IPS DF 4.7 (cell line): ENCODE data around the gene TGIF1.
"Not testable (repeated sequence)": the region's sequence is repeated elsewhere in the genome, so short reads cannot be mapped to it uniquely, and the experiment has no call there.

ENCODE experiments used
- DNase-seq: peaks from one replicate; pipeline ENCODE4 v3.0.0-alpha.2; 2013; ENCODE audit warnings: low spot score; ENCODE audit errors: extremely low read depth

The TGIF1 gene

GRCh38 chr18:3455090-3455635, 5.2 kb downstream of the TGIF1 start:
- no peak for DNase-seq

GRCh38 chr18:3455907-3456685, 6.1 kb downstream of the TGIF1 start:
- DNase-seq: no peak

GRCh38 chr18:3456686-3457069, 6.7 kb downstream of the TGIF1 start:
- no peak for DNase-seq

DNA sequence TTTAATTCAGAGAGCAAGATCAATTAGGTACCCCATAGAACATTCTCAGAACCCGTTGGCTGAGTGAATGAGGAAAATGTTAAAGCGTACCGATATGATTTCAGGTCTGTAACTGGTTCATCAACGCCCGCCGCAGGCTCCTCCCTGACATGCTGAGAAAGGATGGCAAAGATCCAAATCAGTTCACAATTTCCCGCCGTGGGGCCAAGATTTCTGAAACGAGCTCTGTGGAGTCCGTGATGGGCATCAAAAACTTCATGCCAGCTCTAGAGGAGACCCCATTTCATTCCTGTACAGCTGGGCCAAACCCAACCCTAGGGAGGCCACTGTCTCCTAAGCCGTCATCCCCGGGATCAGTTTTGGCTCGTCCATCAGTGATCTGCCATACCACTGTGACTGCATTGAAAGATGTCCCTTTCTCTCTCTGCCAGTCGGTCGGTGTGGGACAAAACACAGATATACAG, 7.3 kb downstream of the TGIF1 start:
- no peak for DNase-seq

GRCh38 chr18:3458378-3458777, 8.4 kb downstream of the TGIF1 start:
- no peak for DNase-seq

- no peak for DNase-seq
Measured at GRCh38 chr18:3458952-3459853, 9.2 kb downstream of the TGIF1 start.

DNA sequence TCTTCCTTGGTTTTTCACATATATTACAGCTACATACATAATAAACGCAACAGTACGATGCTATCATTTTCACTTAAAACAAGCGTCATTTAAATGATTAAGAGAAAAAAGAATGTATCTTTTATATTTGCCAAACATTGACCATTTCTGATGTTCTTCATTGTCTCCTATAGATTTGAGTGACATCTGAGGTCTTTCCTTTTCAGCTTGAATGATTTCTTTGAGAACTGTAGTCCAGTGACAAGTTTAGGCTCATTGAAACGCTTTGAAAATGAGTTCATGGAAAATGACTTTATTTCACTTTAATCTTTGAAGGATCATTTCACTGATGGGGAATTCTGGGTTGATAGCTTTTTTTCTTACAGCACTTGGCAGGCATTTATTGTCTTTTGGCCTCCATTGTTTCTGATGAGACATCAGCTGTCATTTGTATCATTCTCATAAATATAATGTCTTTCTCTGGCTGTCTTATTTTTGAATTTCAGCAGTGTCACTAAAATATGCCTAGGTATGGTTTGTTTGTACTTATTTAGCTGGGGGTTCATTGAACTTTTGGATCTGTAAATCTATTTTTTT, 10.9 kb downstream of the TGIF1 start:
- no peak for DNase-seq

DNA sequence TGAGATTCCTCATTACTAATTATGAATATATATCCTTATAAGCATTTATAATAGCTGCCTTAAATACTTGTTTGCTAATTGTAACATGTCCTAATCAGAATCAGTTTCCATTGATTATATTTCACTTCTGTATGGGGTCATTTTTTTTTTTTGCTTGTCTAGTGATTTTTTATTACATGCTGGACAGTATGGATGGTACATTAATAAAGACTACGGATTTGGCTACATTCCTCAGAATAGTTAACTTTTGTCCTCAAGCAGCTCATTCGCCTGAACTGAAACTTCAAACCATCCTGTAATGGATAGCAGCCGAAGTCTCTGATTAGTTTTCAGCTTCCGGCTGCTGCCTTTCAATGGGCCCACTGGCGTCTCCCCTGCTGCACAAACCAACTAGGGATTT, 11.7 kb downstream of the TGIF1 start:
- no peak for DNase-seq

GRCh38 chr18:3463051-3463450, 13.1 kb downstream of the TGIF1 start:
- DNase-seq: no peak

DNA sequence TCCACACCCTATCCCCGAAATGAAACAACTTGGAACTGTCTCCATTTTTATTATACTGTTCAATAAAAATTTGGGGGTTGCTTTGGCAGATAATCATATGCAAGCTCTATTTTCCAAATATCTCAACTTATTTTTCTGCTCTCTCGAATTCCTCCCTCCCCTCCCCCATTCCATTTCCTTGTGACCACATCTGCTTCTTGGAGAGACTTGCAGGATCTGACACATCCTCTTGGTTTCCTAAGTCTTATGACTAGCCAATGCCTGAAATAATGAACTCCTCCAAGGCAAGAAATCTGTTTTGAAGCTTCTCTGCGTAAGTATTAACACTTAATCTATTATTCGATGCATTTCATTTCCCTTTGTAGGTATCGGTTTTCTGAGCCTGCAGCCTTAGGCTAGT, 16.1 kb downstream of the TGIF1 start:
- DNase-seq: no peak

GRCh38 chr18:3466872-3467271, 16.9 kb downstream of the TGIF1 start:
- DNase-seq: no peak

GRCh38 chr18:3468066-3468705, 18.2 kb downstream of the TGIF1 start:
- no peak for DNase-seq

- no peak for DNase-seq
Measured at GRCh38 chr18:3468833-3469232, 18.9 kb downstream of the TGIF1 start.

DNA sequence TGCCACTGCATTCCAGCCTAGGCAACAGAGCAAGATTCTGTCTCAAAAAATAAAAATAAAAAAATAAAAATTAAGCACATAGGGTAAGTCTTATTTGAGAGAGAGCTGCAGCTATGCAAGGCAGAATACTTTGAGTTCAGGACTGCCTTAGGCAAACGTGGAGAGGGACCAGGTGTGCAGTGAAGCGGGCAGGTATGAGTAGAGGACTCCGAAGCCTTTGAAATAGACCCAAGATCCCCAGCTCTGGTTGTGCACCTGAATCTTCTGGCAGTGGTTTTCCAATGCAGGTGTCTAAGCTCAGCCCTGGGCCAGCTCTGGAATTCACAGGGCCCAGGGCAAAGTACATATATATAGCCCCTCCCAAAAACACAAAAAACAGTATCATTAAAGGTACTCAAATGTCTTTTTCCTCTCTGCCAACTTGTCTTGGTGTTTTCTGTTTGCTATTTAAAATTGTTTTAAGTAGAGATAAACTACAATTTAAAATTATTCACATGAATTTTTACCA, 21.2 kb downstream of the TGIF1 start:
- DNase-seq: no peak

GRCh38 chr18:3472121-3472520, 22.1 kb downstream of the TGIF1 start:
- not testable (repeated sequence) for DNase-seq

GRCh38 chr18:3472681-3473544, 22.9 kb downstream of the TGIF1 start:
- no peak for DNase-seq

DNA sequence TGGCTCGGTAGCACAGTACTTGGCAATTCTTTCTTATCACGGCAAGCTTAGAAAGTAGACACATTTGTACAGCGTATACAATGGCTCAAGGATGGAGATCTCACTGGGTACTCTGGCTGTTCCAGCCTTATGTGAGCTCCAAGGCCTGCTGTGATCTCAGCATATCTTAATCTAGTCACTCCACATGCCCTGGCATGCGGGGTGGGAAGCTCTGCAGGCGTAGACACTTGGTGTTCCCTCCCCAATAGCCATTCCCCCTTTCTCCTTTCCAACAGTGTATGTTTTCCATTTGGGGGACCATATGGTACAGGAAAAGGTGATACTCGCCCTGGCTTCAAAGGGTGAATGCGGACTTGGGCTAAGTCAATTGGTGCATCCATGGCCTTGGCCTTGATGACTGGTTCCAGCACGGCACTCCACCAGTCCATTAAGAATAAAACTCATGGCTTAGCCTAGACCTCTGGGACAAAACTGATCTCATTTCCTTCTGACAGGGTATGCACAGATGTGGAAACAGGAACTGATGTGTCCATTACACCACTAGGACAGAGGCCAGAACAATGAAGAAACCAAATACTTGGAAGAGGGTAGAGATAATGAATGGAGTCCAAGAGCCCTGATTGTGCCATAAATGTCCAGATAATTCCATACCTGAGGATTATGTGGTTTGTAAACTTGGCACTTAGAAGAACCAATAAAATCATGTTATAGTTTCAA, 28.4 kb downstream of the TGIF1 start:
- DNase-seq: no peak

DNA sequence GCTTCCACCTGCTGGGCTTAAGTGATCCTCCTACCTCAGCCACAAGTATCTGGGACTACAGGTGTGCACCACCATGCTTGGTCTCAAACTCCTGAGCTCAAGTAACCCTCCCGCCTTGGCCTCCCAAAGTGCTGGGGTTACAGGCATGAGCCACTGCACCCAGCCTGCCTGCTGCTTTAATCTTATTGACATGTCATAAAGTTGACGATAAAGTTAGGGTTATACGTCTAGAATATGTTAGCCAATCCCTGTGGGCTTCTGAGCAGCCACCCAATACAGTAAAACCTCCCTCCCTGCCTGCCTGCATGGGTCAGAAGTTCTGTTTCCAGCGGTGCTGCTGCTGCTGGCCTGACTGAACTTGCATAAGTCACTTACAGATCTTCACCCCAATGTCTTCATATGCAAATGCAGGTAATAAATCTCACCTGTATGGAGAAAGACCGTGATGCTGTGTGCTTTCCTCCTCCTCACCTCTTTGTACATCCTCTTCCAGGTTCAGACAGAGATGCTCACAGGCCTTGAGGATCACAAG, 30.1 kb downstream of the TGIF1 start:
- no peak for DNase-seq
